ENCODE measurements around the gene GALK2. TPM values are rescaled to one million over a fixed set of nuclear protein-coding genes. Genes with fewer than 3 reads are reported as not detected.
A peak's percentile ranks its signal among the peaks of the same experiment; 100 is the strongest.

Gene GALK2
- polyA plus RNA-seq, 4 donors = 26.2 to 55.5 (median 33.7) TPM

- H3K4me3 ChIP-seq (ENCODE audit: low read depth in 1 of 3, low read length in 3 of 3) = no peak overlapping the region
- WGBS, 3 donors = 82 to 91% (median 87%) methylated on average over 1 of the region's 1 CpG
- no peak overlapping the region for H3K27ac ChIP-seq (ENCODE audit: low read depth in 1 of 3, low read length in 2 of 3)
- no peak for FAIRE-seq
- no peaks in the 10 kb centered on the region for H3K9me3 ChIP-seq (ENCODE audit: control insufficient read depth in 2 of 2, insufficient read depth in 1 of 2, low read depth in 1 of 2, low read length in 1 of 2)
- peak in 1 of 2 donors; percentile 2 for DNase-seq
- no peaks in the 10 kb centered on the region for H3K4me1 ChIP-seq (ENCODE audit: control insufficient read depth in 3 of 3, insufficient read depth in 2 of 3, low read depth in 1 of 3, low read length in 2 of 3)
- H3K27me3 ChIP-seq (ENCODE audit: control insufficient read depth in 3 of 3, insufficient read depth in 3 of 3, low read length in 3 of 3) = no peaks in the 10 kb centered on the region
- H3K36me3 ChIP-seq (ENCODE audit: control insufficient read depth in 3 of 3, insufficient read depth in 2 of 3, low read depth in 1 of 3, low read length in 3 of 3) = no peaks in the 10 kb centered on the region
Observed at GRCh38 chr15:49370782-49371181, 200.7 kb downstream of the GALK2 start.

GRCh38 chr15:49372366-49372765 is 202.3 kb downstream of the GALK2 start:
- no peak for FAIRE-seq
- no peak for DNase-seq
- H3K27me3 ChIP-seq (ENCODE audit: control insufficient read depth in 3 of 3, insufficient read depth in 3 of 3, low read length in 3 of 3) = no peaks in the 10 kb centered on the region
- no peaks in the 10 kb centered on the region for H3K4me1 ChIP-seq (ENCODE audit: control insufficient read depth in 3 of 3, insufficient read depth in 2 of 3, low read depth in 1 of 3, low read length in 2 of 3)
- no peaks in the 10 kb centered on the region for H3K36me3 ChIP-seq (ENCODE audit: control insufficient read depth in 3 of 3, insufficient read depth in 2 of 3, low read depth in 1 of 3, low read length in 3 of 3)
- H3K4me3 ChIP-seq (ENCODE audit: low read depth in 1 of 3, low read length in 3 of 3) = no peak overlapping the region
- no peaks in the 10 kb centered on the region for H3K9me3 ChIP-seq (ENCODE audit: control insufficient read depth in 2 of 2, insufficient read depth in 1 of 2, low read depth in 1 of 2, low read length in 1 of 2)
- no peak overlapping the region for H3K27ac ChIP-seq (ENCODE audit: low read depth in 1 of 3, low read length in 2 of 3)
- 52 to 64% (median 60%) methylated on average over 1 of the region's 1 CpG for WGBS, 3 donors

- DNase-seq = no peak
Observed at GRCh38 chr15:49379996-49380395, 209.9 kb downstream of the GALK2 start.

GRCh38 chr15:49380912-49381311 is 210.9 kb downstream of the GALK2 start:
- FAIRE-seq (no peak), DNase-seq (no peak)
- no peaks in the 10 kb centered on the region for H3K36me3 ChIP-seq (ENCODE audit: control insufficient read depth in 3 of 3, insufficient read depth in 2 of 3, low read depth in 1 of 3, low read length in 3 of 3)
- no peak overlapping the region for H3K27ac ChIP-seq (ENCODE audit: low read depth in 1 of 3, low read length in 2 of 3)
- H3K4me1 ChIP-seq (ENCODE audit: control insufficient read depth in 3 of 3, insufficient read depth in 2 of 3, low read depth in 1 of 3, low read length in 2 of 3) = no peaks in the 10 kb centered on the region
- H3K27me3 ChIP-seq (ENCODE audit: control insufficient read depth in 3 of 3, insufficient read depth in 3 of 3, low read length in 3 of 3) = no peaks in the 10 kb centered on the region
- H3K4me3 ChIP-seq (ENCODE audit: low read depth in 1 of 3, low read length in 3 of 3) = no peak overlapping the region
- no peaks in the 10 kb centered on the region for H3K9me3 ChIP-seq (ENCODE audit: control insufficient read depth in 2 of 2, insufficient read depth in 1 of 2, low read depth in 1 of 2, low read length in 1 of 2)
- 74 to 83% (median 81%) methylated on average over 5 of the region's 5 CpGs for WGBS, 3 donors

More at GRCh38 chr15:49379996-49380395, 209.9 kb downstream of the GALK2 start:
- H3K27me3 ChIP-seq (ENCODE audit: control insufficient read depth in 3 of 3, insufficient read depth in 3 of 3, low read length in 3 of 3) = no peaks in the 10 kb centered on the region
- 77 to 88% (median 87%) methylated on average over 4 of the region's 4 CpGs for WGBS, 3 donors
- no peak for FAIRE-seq
- H3K4me1 ChIP-seq (ENCODE audit: control insufficient read depth in 3 of 3, insufficient read depth in 2 of 3, low read depth in 1 of 3, low read length in 2 of 3) = no peaks in the 10 kb centered on the region
- H3K9me3 ChIP-seq (ENCODE audit: control insufficient read depth in 2 of 2, insufficient read depth in 1 of 2, low read depth in 1 of 2, low read length in 1 of 2) = no peaks in the 10 kb centered on the region
- H3K27ac ChIP-seq (ENCODE audit: low read depth in 1 of 3, low read length in 2 of 3) = no peak overlapping the region
- H3K36me3 ChIP-seq (ENCODE audit: control insufficient read depth in 3 of 3, insufficient read depth in 2 of 3, low read depth in 1 of 3, low read length in 3 of 3) = no peaks in the 10 kb centered on the region
- no peak overlapping the region for H3K4me3 ChIP-seq (ENCODE audit: low read depth in 1 of 3, low read length in 3 of 3)

Other genes with a start within 250 kb of the GALK2 start
- under 1 TPM in 2 of 4 donors, not detected in 2; 0.49 to 0.52 TPM for gene SHC4, start 206.3 kb upstream of the GALK2 start, polyA plus RNA-seq
- 10 to 100 TPM in 1 of 4 donors, 1 to 10 TPM in 3; 5.4 to 30.6 (median 7.5) TPM for gene SECISBP2L, start 123.8 kb upstream of the GALK2 start, polyA plus RNA-seq
- 100 to 1,000 TPM in 1 of 4 donors, 10 to 100 TPM in 3; 48.2 to 100 (median 50.2) TPM for gene COPS2, start 14.6 kb upstream of the GALK2 start, polyA plus RNA-seq

All from small intestine (tissue), 7 donors.